Tibial nerve (tissue), 4 donors: ENCODE measurements around the gene TRAF3. TPM values are rescaled to one million over a fixed set of nuclear protein-coding genes. Genes with fewer than 3 reads are reported as not detected.
"Not testable (repeated sequence)": the region's sequence is repeated elsewhere in the genome, so short reads cannot be mapped to it uniquely, and the experiment has no call there.

Experiments
- DNase-seq, 2 donors: peaks; one replicate each; pipeline ENCODE4 v3.0.0-alpha.2; 2019; ENCODE audit warnings: low spot score in 2 of 2
- H3K27ac ChIP-seq, 4 donors: fragments of 200-600 bp; sonication (generic) in 3 of 4; one replicate each; pipeline ENCODE4 v1.5.1; 2017 to 2019; ENCODE audit warnings: mild to moderate bottlenecking in 1 of 4
- H3K27me3 ChIP-seq, 2 donors: fragments of 200-600 bp; sonication (generic) in 1 of 2; one replicate each; pipeline versions ENCODE4 v1.5.1 to v1.6.0; 2017 to 2019
- H3K36me3 ChIP-seq, 3 donors: fragments of 200-600 bp; sonication (generic); one replicate each; pipeline ENCODE4 v1.5.1; 2018 to 2019
- H3K4me1 ChIP-seq, 4 donors: fragments of 200-600 bp; sonication (generic) in 3 of 4; one replicate each; pipeline ENCODE4 v1.5.1; 2017 to 2019
- H3K4me3 ChIP-seq, 4 donors: fragments of 200-600 bp; sonication (generic) in 3 of 4; one replicate each; pipeline ENCODE4 v1.5.1; 2017 to 2019; ENCODE audit warnings: mild to moderate bottlenecking in 1 of 4, moderate library complexity in 1 of 4
- H3K9me3 ChIP-seq, 4 donors: fragments of 200-600 bp; sonication (generic) in 3 of 4; one replicate each; pipeline ENCODE4 v1.5.1; 2017 to 2019
- CTCF ChIP-seq, 5 experiments: fragments of 200-600 bp in 3 of 5; fragments of 450-650 bp in 2 of 5; sonication (generic) in 3 of 5; IDR thresholded peaks; one replicate each; pipeline ENCODE4 v1.5.1; 2016 to 2019; ENCODE audit warnings: antibody characterized with exemption in 5 of 5, mild to moderate bottlenecking in 3 of 5, moderate library complexity in 2 of 5
- EP300 ChIP-seq, 2 donors: sonication (generic); formaldehyde crosslinking; IDR thresholded peaks; one replicate each; pipeline ENCODE4 v1.6.1; 2017; ENCODE audit warnings: antibody characterized with exemption in 2 of 2, mild to moderate bottlenecking in 1 of 2
- POLR2A ChIP-seq, 2 donors: fragments of 450-650 bp; IDR thresholded peaks; one replicate each; pipeline ENCODE4 v1.6.1; 2017; ENCODE audit warnings: antibody characterized with exemption in 2 of 2, mild to moderate bottlenecking in 2 of 2, moderate library complexity in 2 of 2
- WGBS, 2 donors: methylation state at CpG; one replicate each; pipeline ENCODE4 v1.1.5; 2018; 5-methylcytosine and 5-hydroxymethylcytosine counted together
- total RNA-seq, 4 donors: library from RNA; depleted of rRNA; stranded (reverse); fragments of >200 nt; gene quantifications; one replicate each; pipeline ENCODE4 v1.1.0, GENCODE V29; 2016

The TRAF3 gene
- total RNA-seq, 4 donors from 2014 or later, result 4.8 to 20.7 (median 13.4) TPM

GRCh38 chr14:102760496-102761193, 16.6 kb upstream of the TRAF3 start:
- Histone ChIP-seq H3K27ac (no peak overlapping the region), H3K4me1 (no peaks in the 10 kb centered on the region), H3K36me3 (no peaks in the 10 kb centered on the region), H3K9me3 (no peaks in the 10 kb centered on the region), H3K4me3 (no peak overlapping the region), H3K27me3 (peaks cover 0 to 18% of the 10 kb centered on the region in 2 donors)
- TF ChIP-seq EP300 (IDR thresholded peaks at IDR 0.05) (no peak), CTCF (IDR thresholded peaks at IDR 0.05) (no peak)
- DNase-seq, result no peak
- 30 to 51% methylated on average over 13 to 21 of the region's 21 CpGs for WGBS, 2 donors

- Histone ChIP-seq H3K4me1 (no peaks in the 10 kb centered on the region), H3K4me3 (no peak overlapping the region), H3K27ac (no peak overlapping the region), H3K36me3 (no peaks in the 10 kb centered on the region), H3K27me3 (peaks cover 0 to 18% of the 10 kb centered on the region in 2 donors), H3K9me3 (no peaks in the 10 kb centered on the region)
- TF ChIP-seq POLR2A (IDR thresholded peaks at IDR 0.05), result no peak
- no peak for TF ChIP-seq CTCF (IDR thresholded peaks at IDR 0.05)
- no peak for TF ChIP-seq EP300 (IDR thresholded peaks at IDR 0.05)
- no peak for DNase-seq
- 57 to 59% methylated on average over 11 to 15 of the region's 15 CpGs for WGBS, 2 donors
Measured at GRCh38 chr14:102761206-102761605, 16.0 kb upstream of the TRAF3 start.

GRCh38 chr14:102764220-102764671, 13.0 kb upstream of the TRAF3 start:
- H3K4me3 ChIP-seq, result no peak overlapping the region
- H3K36me3 ChIP-seq, result no peaks in the 10 kb centered on the region
- no peak for DNase-seq
- 59 to 65% methylated on average over 10 to 11 of the region's 11 CpGs for WGBS, 2 donors
- no peak overlapping the region for H3K27ac ChIP-seq
- no peaks in the 10 kb centered on the region for H3K9me3 ChIP-seq
- TF ChIP-seq EP300 (IDR thresholded peaks at IDR 0.05) (no peak), CTCF (IDR thresholded peaks at IDR 0.05) (no peak), POLR2A (IDR thresholded peaks at IDR 0.05) (no peak)
- no peaks in the 10 kb centered on the region for H3K4me1 ChIP-seq
- H3K27me3 ChIP-seq, result peaks cover 0 to 18% of the 10 kb centered on the region in 2 donors

GRCh38 chr14:102765770-102766169, 11.5 kb upstream of the TRAF3 start:
- DNase-seq, result not testable (repeated sequence)

GRCh38 chr14:102768223-102769048, 8.8 kb upstream of the TRAF3 start:
- no peak overlapping the region for H3K4me3 ChIP-seq
- peak; percentile 44 to 53 for TF ChIP-seq EP300 (IDR thresholded peaks at IDR 0.05)
- TF ChIP-seq CTCF (IDR thresholded peaks at IDR 0.05), result no peak
- no peak for TF ChIP-seq POLR2A (IDR thresholded peaks at IDR 0.05)
- peak in 1 of 2 donors; percentile 27 for DNase-seq
- 85 to 90% methylated on average over 19 of the region's 19 CpGs for WGBS, 2 donors
- H3K9me3 ChIP-seq, result no peaks in the 10 kb centered on the region
- H3K4me1 ChIP-seq, result no peaks in the 10 kb centered on the region
- no peaks in the 10 kb centered on the region for H3K36me3 ChIP-seq
- peak overlapping the region in 2 of 4 donors; percentile 10 to 19 for H3K27ac ChIP-seq
- H3K27me3 ChIP-seq, result no peaks in the 10 kb centered on the region

More at GRCh38 chr14:102765770-102766169, 11.5 kb upstream of the TRAF3 start:
- WGBS, 2 donors, result 87 to 93% methylated on average over 8 of the region's 8 CpGs
- H3K27ac ChIP-seq, H3K4me3 ChIP-seq, H3K4me1 ChIP-seq, H3K36me3 ChIP-seq, H3K9me3 ChIP-seq: not testable (repeated sequence)
- H3K27me3 ChIP-seq, result peaks cover 0 to 15% of the 10 kb centered on the region in 2 donors
